ENCODE results near the gene IL17RA.
"Not testable (repeated sequence)": the region's sequence is repeated elsewhere in the genome, so short reads cannot be mapped to it uniquely, and the experiment has no call there.

Gene IL17RA

GRCh38 chr22:17084554-17085276 is at the start of gene IL17RA:
Gene IL17RA (plus strand): TSS chr22:17085000. CDS start chr22:17085092, 92 bp downstream.
- Histone ChIP-seq H3K36me3 (ENCODE audit: control insufficient read depth, insufficient read depth, low read length) (no peaks in the 10 kb centered on the region), H3K4me2 (ENCODE audit: low read length) (peak within 1 kb of the TSS; percentile 90), H3K9me3 (ENCODE audit: control insufficient read depth, low read length) (no peaks in the 10 kb centered on the region), H3K4me3 (ENCODE audit: low read depth, low read length) (peak within 1 kb of the TSS; percentile 71), H3K79me2 (no peaks in the 10 kb centered on the region), H3K27me3 (ENCODE audit: control insufficient read depth, insufficient read depth, low read length) (no peaks in the 10 kb centered on the region), H3K9ac (peak within 1 kb of the TSS; percentile 53), H3K4me1 (no peaks in the 10 kb centered on the region), H2AFZ (peak within 1 kb of the TSS; percentile 88), H3K27ac (peak within 1 kb of the TSS; percentile 44)
- TF ChIP-seq CTCF (IDR thresholded peaks at IDR 0.05) = no peak

GRCh38 chr22:17035246-17035645 is 49.6 kb upstream of the IL17RA start:
- no peaks in the 10 kb centered on the region for H3K9me3 ChIP-seq (ENCODE audit: control insufficient read depth, low read length)
- no peak for TF ChIP-seq CTCF (IDR thresholded peaks at IDR 0.05)

GRCh38 chr22:17035976-17036841 is 48.6 kb upstream of the IL17RA start:
- peak overlapping the region; percentile 70 for H3K27ac ChIP-seq
- not testable (repeated sequence) for H3K9ac ChIP-seq

More at GRCh38 chr22:17035246-17035645, 49.6 kb upstream of the IL17RA start:
- no peak overlapping the region for H3K9ac ChIP-seq
- no peaks in the 10 kb centered on the region for H3K36me3 ChIP-seq (ENCODE audit: control insufficient read depth, insufficient read depth, low read length)
- no peaks in the 10 kb centered on the region for H3K79me2 ChIP-seq
- H3K4me2 ChIP-seq (ENCODE audit: low read length) = no peak overlapping the region
- H2AFZ ChIP-seq = peak overlapping the region; percentile 42
- no peak overlapping the region for H3K27ac ChIP-seq
- H3K27me3 ChIP-seq (ENCODE audit: control insufficient read depth, insufficient read depth, low read length) = no peaks in the 10 kb centered on the region
- H3K4me3 ChIP-seq (ENCODE audit: low read depth, low read length) = no peak overlapping the region
- no peaks in the 10 kb centered on the region for H3K4me1 ChIP-seq

GRCh38 chr22:17036842-17037711 is 47.7 kb upstream of the IL17RA start:
- H3K4me3 ChIP-seq (ENCODE audit: low read depth, low read length) = peak overlapping the region; percentile 57
- H3K27me3 ChIP-seq (ENCODE audit: control insufficient read depth, insufficient read depth, low read length); H3K36me3 ChIP-seq (ENCODE audit: control insufficient read depth, insufficient read depth, low read length); H3K9me3 ChIP-seq (ENCODE audit: control insufficient read depth, low read length); H3K4me1 ChIP-seq; H3K9ac ChIP-seq; H3K79me2 ChIP-seq: not testable (repeated sequence)
- peak overlapping the region; percentile 73 for H3K4me2 ChIP-seq (ENCODE audit: low read length)
- H2AFZ ChIP-seq = peak overlapping the region; percentile 80
- peak overlapping the region; percentile 70 for H3K27ac ChIP-seq

More at GRCh38 chr22:17035976-17036841, 48.6 kb upstream of the IL17RA start:
- H3K4me2 ChIP-seq (ENCODE audit: low read length) = peak overlapping the region; percentile 73
- H3K4me3 ChIP-seq (ENCODE audit: low read depth, low read length) = peak overlapping the region; percentile 34
- H3K4me1 ChIP-seq; H3K9me3 ChIP-seq (ENCODE audit: control insufficient read depth, low read length); H3K36me3 ChIP-seq (ENCODE audit: control insufficient read depth, insufficient read depth, low read length); H3K79me2 ChIP-seq; H3K27me3 ChIP-seq (ENCODE audit: control insufficient read depth, insufficient read depth, low read length): not testable (repeated sequence)
- H2AFZ ChIP-seq = peak overlapping the region; percentile 83

- H3K27me3 ChIP-seq (ENCODE audit: control insufficient read depth, insufficient read depth, low read length) = no peaks in the 10 kb centered on the region
- H3K4me2 ChIP-seq (ENCODE audit: low read length) = no peak overlapping the region
- no peaks in the 10 kb centered on the region for H3K9me3 ChIP-seq (ENCODE audit: control insufficient read depth, low read length)
- no peaks in the 10 kb centered on the region for H3K79me2 ChIP-seq
- no peaks in the 10 kb centered on the region for H3K4me1 ChIP-seq
- no peak for TF ChIP-seq CTCF (IDR thresholded peaks at IDR 0.05)
- no peak overlapping the region for H3K27ac ChIP-seq
- no peak overlapping the region for H3K9ac ChIP-seq
- no peak overlapping the region for H3K4me3 ChIP-seq (ENCODE audit: low read depth, low read length)
- no peaks in the 10 kb centered on the region for H3K36me3 ChIP-seq (ENCODE audit: control insufficient read depth, insufficient read depth, low read length)
- H2AFZ ChIP-seq = no peak overlapping the region
Observed at GRCh38 chr22:17043521-17043920, 41.3 kb upstream of the IL17RA start.

Data from parathyroid adenoma (tissue), 2 donors.